Heart left ventricle (tissue), 13 donors: ENCODE results near the gene TBC1D5.

ENCODE experiments used
- CTCF ChIP-seq, 12 donors: fragments of 200-600 bp; sonication (generic) in 4 of 12; IDR thresholded peaks; one replicate each; pipeline versions ENCODE4 v1.5.0 to v1.8.0; 2018 to 2022; ENCODE audit warnings: antibody characterized with exemption in 12 of 12, mild to moderate bottlenecking in 5 of 12
- POLR2A ChIP-seq, 2 donors: fragments of 450-650 bp; IDR thresholded peaks; one replicate each; pipeline ENCODE4 v1.6.1; 2017; ENCODE audit warnings: antibody characterized with exemption in 2 of 2, mild to moderate bottlenecking in 2 of 2, moderate library complexity in 2 of 2
- donor health status: ischemic (EF 13 %, LVEDD 7.1; RV severe dilation, severe dysfunction).
- donor health status: DM: no; HTN: yes; CAD: no.
- donor health status: DM: no; HTN: no; CAD: no.
- donor health status: ischemic (EF 25% LVEDD 6.9; RV normal size, moderate dysfunction).
- donor health status: ischemic (EF 25% LVEDD 5.7; RV mildly dilated, moderate dysfunction).
- donor health status: ischemic (EF 35%, LVEDD 5.7; RV mildly dilated, moderate dysfunction).
- donor health status: nonischemic (EF 11% LVEDD 7.7; RV severe dilation, severe dysfunction).
- donor health status: DM: yes; HTN: yes; CAD: no.
- donor health status: PGD.
- donor health status: ischemic (EF 29% LVEDD 5.4; RV normal size, mild dysfunction).
- donor health status: nonischemic (EF 23%, LVEDD 6.1; RV moderate dilation, normal function).

GRCh38 chr3:17551333-17551732, 191.1 kb downstream of the TBC1D5 start:
- TF ChIP-seq CTCF (IDR thresholded peaks at IDR 0.05) = no peak
- no peak for TF ChIP-seq POLR2A (IDR thresholded peaks at IDR 0.05)
